GM12873 (cell line): Measurements from ENCODE around the gene RGL3.

ENCODE experiments used
- CTCF ChIP-seq: IDR thresholded peaks from 2 replicates; pipeline ENCODE4 v1.5.1; 2012; ENCODE audit warnings: low read depth, mild to moderate bottlenecking, moderate library complexity, low read length, control low read depth; ENCODE audit not compliant: insufficient read depth; ENCODE audit errors: missing control alignments

Gene RGL3, protein sequence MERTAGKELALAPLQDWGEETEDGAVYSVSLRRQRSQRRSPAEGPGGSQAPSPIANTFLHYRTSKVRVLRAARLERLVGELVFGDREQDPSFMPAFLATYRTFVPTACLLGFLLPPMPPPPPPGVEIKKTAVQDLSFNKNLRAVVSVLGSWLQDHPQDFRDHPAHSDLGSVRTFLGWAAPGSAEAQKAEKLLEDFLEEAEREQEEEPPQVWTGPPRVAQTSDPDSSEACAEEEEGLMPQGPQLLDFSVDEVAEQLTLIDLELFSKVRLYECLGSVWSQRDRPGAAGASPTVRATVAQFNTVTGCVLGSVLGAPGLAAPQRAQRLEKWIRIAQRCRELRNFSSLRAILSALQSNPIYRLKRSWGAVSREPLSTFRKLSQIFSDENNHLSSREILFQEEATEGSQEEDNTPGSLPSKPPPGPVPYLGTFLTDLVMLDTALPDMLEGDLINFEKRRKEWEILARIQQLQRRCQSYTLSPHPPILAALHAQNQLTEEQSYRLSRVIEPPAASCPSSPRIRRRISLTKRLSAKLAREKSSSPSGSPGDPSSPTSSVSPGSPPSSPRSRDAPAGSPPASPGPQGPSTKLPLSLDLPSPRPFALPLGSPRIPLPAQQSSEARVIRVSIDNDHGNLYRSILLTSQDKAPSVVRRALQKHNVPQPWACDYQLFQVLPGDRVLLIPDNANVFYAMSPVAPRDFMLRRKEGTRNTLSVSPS

DNA sequence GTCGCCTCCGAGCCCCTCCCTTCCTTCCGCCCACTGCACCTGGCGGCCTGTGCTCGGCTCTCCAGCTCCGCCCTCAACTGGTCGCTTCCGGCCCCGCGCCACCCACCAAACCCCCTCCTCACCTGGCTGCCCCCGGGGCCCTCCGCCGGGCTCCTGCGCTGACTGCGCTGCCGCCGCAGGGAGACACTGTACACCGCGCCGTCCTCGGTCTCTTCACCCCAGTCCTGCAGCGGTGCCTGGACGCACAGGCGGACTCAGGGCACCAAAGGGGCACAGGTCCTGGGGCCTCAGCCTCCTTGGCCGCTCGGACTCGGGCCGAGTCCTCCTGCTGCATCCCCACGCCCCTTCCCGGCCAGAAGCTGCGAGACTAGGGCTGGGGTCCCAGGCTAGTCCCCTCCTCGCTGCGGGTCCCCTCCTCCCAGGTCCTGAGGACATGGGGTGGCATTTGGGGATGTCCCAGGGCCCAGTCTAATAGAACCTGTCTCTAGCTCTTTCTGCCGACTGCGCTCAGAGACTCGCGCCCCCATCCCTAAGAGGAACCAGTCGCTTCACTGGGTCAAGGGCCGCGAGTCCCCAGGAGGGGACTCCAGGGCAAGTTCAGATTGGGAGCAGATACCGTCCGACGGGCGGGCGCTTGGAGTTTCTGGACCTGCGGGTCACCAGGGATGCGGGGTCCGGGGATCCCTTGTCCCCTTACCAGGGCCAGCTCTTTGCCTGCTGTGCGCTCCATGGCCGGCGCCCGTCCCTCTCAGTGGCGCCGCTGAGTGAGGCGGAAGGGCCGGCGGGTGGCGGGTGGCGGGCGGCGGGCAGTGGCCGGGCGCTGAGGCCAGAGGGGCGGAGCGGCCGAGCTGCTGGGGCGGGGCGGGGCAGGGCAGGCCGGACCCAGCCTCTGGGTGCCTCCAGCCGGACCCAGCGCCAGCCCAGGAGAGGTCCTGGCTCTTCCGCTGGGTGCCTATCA, at the start of gene RGL3:
Gene RGL3 (minus strand): TSS at position 766 of the 958 bp plus-strand sequence. CDS start 36 bp downstream, at position 730.
- no peak for TF ChIP-seq CTCF

DNA sequence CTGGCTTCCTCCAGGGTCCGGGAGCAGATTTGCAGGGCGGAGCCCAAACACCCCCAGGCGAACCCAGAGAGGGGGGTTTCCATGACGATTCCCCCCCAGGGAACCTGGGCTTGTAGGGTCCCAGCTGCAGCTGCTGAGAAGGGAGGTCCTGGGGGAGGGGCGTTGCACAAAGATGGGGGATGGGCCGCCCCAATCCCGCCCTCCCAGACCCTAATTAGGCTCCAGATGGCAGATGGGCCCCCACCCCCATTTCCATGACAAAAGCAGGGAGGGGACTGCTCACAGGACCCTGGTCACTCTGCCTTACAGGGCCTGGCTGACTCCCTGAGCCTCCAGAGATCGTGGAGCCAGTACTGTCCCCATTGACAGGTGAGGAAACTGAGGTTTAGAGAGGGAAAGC, 46.5 kb upstream of the RGL3 start:
- TF ChIP-seq CTCF = no peak

DNA sequence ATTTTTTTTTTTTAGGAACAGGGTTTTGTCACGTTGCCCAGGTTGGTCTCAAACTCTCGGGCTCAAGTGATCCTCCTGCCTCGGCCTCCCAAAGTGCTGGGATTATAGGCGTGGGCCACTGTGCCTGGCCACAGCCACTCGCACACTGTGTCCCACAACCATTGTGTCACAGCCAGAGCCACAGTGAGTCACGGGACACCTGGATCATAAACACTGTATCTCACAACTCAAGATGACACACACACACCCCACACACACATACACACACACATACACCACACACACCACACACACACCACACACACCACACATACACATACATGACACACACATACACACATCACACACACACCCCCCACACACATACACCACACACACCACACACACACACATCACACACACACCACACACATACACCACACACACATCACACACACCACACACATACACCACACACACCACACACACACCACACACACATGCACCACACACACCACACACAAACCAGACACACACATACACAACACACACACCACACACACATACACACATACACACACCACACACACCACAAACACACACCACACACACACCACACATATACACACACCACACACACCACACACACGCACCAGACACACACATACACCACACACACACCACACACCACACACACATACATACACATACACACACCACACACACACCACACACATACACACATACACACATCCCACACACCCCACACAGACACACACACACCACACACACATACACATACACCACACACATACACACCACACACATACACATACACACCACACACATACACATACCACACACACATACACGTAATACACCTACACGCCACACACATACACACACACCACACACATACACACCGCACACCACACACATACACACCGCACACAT, 45.5 kb upstream of the RGL3 start:
- no peak for TF ChIP-seq CTCF

- TF ChIP-seq CTCF = no peak
Observed at GRCh38 chr19:11463391-11463790, 44.3 kb upstream of the RGL3 start.

DNA sequence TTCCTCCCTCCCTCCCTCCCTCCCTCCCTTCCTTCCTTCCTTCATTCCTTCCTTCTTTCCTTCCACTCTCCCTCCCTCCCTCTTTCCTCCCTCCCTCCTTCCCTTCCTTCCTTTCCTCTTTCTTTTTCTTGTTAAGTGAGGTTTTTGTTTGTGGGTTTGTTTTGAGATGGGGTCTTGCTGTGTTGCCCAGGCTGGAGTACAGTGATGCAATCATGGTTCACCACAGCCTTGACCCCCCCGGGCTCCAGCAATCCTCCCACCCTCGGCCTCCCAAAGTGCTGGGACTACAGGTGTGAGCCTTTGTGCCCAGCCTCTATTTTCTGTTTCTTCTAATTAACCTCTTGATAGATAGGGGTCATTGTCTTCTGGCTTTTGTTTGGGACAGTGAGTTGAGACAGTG, 42.3 kb upstream of the RGL3 start:
- TF ChIP-seq CTCF = no peak

DNA sequence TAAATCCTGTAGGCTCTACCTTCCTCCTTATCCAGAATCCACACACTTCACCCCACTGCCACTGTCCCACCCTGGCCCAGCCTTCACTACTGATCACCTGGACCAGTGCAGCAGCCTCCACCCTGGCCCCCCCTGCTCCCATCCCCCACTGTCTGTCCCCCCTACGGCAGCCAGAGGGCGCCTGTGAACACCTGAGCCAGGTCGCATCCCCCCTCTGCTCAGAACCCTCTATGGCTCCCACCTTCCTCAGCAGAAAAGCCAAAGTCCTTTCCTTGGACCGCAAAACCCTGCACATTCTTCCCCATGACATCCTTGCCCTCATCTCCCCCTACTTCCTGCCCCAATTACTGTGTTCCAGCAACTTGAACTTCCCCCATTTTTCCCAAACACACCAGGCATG, 41.1 kb upstream of the RGL3 start:
- peak; percentile 55 for TF ChIP-seq CTCF
